NB4 (cell line): ENCODE measurements around the gene TIMP1.

Experiments used
- CTCF ChIP-seq: IDR thresholded peaks from one replicate; pipeline ENCODE4 v1.5.1; 2012; ENCODE audit warnings: low read depth, low read length
- MYC ChIP-seq: IDR thresholded peaks from 2 replicates; pipeline ENCODE4 v1.6.1; 2011; ENCODE audit warnings: low read depth, low read length
- POLR2A ChIP-seq: IDR thresholded peaks from 2 replicates; pipeline ENCODE4 v1.6.1; 2011; ENCODE audit warnings: mild to moderate bottlenecking; ENCODE audit not compliant: insufficient read length; ENCODE audit errors: extremely low read depth

DNA sequence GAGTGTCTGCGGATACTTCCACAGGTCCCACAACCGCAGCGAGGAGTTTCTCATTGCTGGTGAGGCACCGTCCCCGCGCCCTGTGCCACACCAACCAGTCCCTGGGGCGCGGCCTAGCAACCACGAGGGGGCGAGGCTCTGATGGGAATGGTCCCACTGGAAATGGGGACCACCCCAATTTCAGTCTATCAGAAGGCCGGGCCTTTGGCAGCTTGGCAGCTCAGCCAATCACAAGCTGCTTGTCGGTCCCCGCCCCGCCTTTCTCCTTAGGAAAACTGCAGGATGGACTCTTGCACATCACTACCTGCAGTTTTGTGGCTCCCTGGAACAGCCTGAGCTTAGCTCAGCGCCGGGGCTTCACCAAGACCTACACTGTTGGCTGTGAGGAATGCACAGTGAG, 3.0 kb downstream of the TIMP1 start:
- TF ChIP-seq CTCF, result no peak
- no peak for TF ChIP-seq MYC
- TF ChIP-seq POLR2A, result no peak
